ENCODE measurements around the gene PIAS1.

PIAS1 gene

GRCh38 chr15:68183616-68184315 is 129.7 kb downstream of the PIAS1 start:
- H2BK120ac ChIP-seq (ENCODE audit: low read depth, low read length), result no peak overlapping the region
- H3K36me3 ChIP-seq (ENCODE audit: control insufficient read depth in 1 of 2, insufficient read depth in 2 of 2, low read depth in 1 of 2, low read length in 2 of 2), result peaks cover 15 to 75% of the 10 kb centered on the region in 2 experiments
- no peak overlapping the region for H4K91ac ChIP-seq (ENCODE audit: low read length)
- H2AFZ ChIP-seq (ENCODE audit: low read depth, low read length), result no peak overlapping the region
- no peak overlapping the region for H3K4ac ChIP-seq (ENCODE audit: low read depth in 1 of 2, low read length in 2 of 2)
- no peaks in the 10 kb centered on the region for H3K9me3 ChIP-seq (ENCODE audit: control insufficient read depth, low read length)
- no peak overlapping the region for H3K18ac ChIP-seq (ENCODE audit: low read depth in 1 of 2, low read length in 2 of 2)
- H3K4me1 ChIP-seq (ENCODE audit: control insufficient read depth, insufficient read depth, low read depth, low read length), result no peaks in the 10 kb centered on the region
- H3K14ac ChIP-seq (ENCODE audit: low read length in 2 of 2), result no peak overlapping the region
- peak; percentile 66 for DNase-seq
- H3K4me3 ChIP-seq (ENCODE audit: insufficient read depth in 1 of 2, low read depth in 1 of 2, low read length in 2 of 2), result no peak overlapping the region
- peaks cover 3% of the 10 kb centered on the region for H3K79me1 ChIP-seq (replicated peaks; ENCODE audit: low read length, poor library complexity, severe bottlenecking)
- H2BK15ac ChIP-seq (ENCODE audit: low read depth, poor library complexity, severe bottlenecking), result no peak overlapping the region
- no peak overlapping the region for H3K4me2 ChIP-seq (ENCODE audit: low read length, poor library complexity, severe bottlenecking)
- no peak overlapping the region for H2BK5ac ChIP-seq (ENCODE audit: low read depth, low read length, poor library complexity, severe bottlenecking)
- H2AK5ac ChIP-seq (ENCODE audit: low read length, severe bottlenecking), result no peak overlapping the region
- H3K9ac ChIP-seq (ENCODE audit: low read length), result no peak overlapping the region
- H3K27me3 ChIP-seq (ENCODE audit: control insufficient read depth in 1 of 2, insufficient read depth in 1 of 2, low read length in 2 of 2), result no peaks in the 10 kb centered on the region
- H3K27ac ChIP-seq (ENCODE audit: low read length, poor library complexity, severe bottlenecking), result no peak overlapping the region
- H2BK12ac ChIP-seq (ENCODE audit: low read length in 2 of 2), result no peak overlapping the region
- no peak overlapping the region for H4K8ac ChIP-seq (ENCODE audit: low read length)
- 94% methylated on average over 2 of the region's 5 CpGs for WGBS
- no peak overlapping the region for H3K23ac ChIP-seq (ENCODE audit: low read length in 2 of 2)

GRCh38 chr15:68184616-68185480 is 130.7 kb downstream of the PIAS1 start:
- no peak overlapping the region for H2AK5ac ChIP-seq (ENCODE audit: low read length, severe bottlenecking)
- no peak overlapping the region for H3K23ac ChIP-seq (ENCODE audit: low read length in 2 of 2)
- no peak overlapping the region for H2AFZ ChIP-seq (ENCODE audit: low read depth, low read length)
- 99% methylated on average over 3 of the region's 5 CpGs for WGBS
- H2BK12ac ChIP-seq (ENCODE audit: low read length in 2 of 2), result no peak overlapping the region
- no peaks in the 10 kb centered on the region for H3K4me1 ChIP-seq (ENCODE audit: control insufficient read depth, insufficient read depth, low read depth, low read length)
- H3K4me2 ChIP-seq (ENCODE audit: low read length, poor library complexity, severe bottlenecking), result no peak overlapping the region
- no peak overlapping the region for H2BK15ac ChIP-seq (ENCODE audit: low read depth, poor library complexity, severe bottlenecking)
- H4K91ac ChIP-seq (ENCODE audit: low read length), result no peak overlapping the region
- H3K9me3 ChIP-seq (ENCODE audit: control insufficient read depth, low read length), result no peaks in the 10 kb centered on the region
- peaks cover 3% of the 10 kb centered on the region for H3K79me1 ChIP-seq (replicated peaks; ENCODE audit: low read length, poor library complexity, severe bottlenecking)
- H2BK120ac ChIP-seq (ENCODE audit: low read depth, low read length), result no peak overlapping the region
- no peak overlapping the region for H3K4ac ChIP-seq (ENCODE audit: low read depth in 1 of 2, low read length in 2 of 2)
- H3K27me3 ChIP-seq (ENCODE audit: control insufficient read depth in 1 of 2, insufficient read depth in 1 of 2, low read length in 2 of 2), result no peaks in the 10 kb centered on the region
- H2BK5ac ChIP-seq (ENCODE audit: low read depth, low read length, poor library complexity, severe bottlenecking), result no peak overlapping the region
- H3K4me3 ChIP-seq (ENCODE audit: insufficient read depth in 1 of 2, low read depth in 1 of 2, low read length in 2 of 2), result no peak overlapping the region
- DNase-seq, result no peak
- H3K14ac ChIP-seq (ENCODE audit: low read length in 2 of 2), result no peak overlapping the region
- peaks cover 15 to 79% of the 10 kb centered on the region in 2 experiments for H3K36me3 ChIP-seq (ENCODE audit: control insufficient read depth in 1 of 2, insufficient read depth in 2 of 2, low read depth in 1 of 2, low read length in 2 of 2)
- no peak overlapping the region for H3K27ac ChIP-seq (ENCODE audit: low read length, poor library complexity, severe bottlenecking)
- H4K8ac ChIP-seq (ENCODE audit: low read length), result no peak overlapping the region
- no peak overlapping the region for H3K9ac ChIP-seq (ENCODE audit: low read length)
- H3K18ac ChIP-seq (ENCODE audit: low read depth in 1 of 2, low read length in 2 of 2), result no peak overlapping the region

- Histone ChIP-seq H3K4me1 (ENCODE audit: control insufficient read depth, insufficient read depth, low read depth, low read length) (no peaks in the 10 kb centered on the region), H3K23ac (ENCODE audit: low read length in 2 of 2) (no peak overlapping the region), H3K4me3 (ENCODE audit: insufficient read depth in 1 of 2, low read depth in 1 of 2, low read length in 2 of 2) (peak overlapping the region in 1 of 2 experiments; percentile 58), H3K4ac (ENCODE audit: low read depth in 1 of 2, low read length in 2 of 2) (no peak overlapping the region), H2BK15ac (ENCODE audit: low read depth, poor library complexity, severe bottlenecking) (no peak overlapping the region), H3K14ac (ENCODE audit: low read length in 2 of 2) (no peak overlapping the region), H3K27me3 (ENCODE audit: control insufficient read depth in 1 of 2, insufficient read depth in 1 of 2, low read length in 2 of 2) (no peaks in the 10 kb centered on the region), H2AK5ac (ENCODE audit: low read length, severe bottlenecking) (no peak overlapping the region), H2BK12ac (ENCODE audit: low read length in 2 of 2) (no peak overlapping the region), H3K27ac (ENCODE audit: low read length, poor library complexity, severe bottlenecking) (no peak overlapping the region), H4K91ac (ENCODE audit: low read length) (no peak overlapping the region), H3K4me2 (ENCODE audit: low read length, poor library complexity, severe bottlenecking) (no peak overlapping the region), H3K36me3 (ENCODE audit: control insufficient read depth in 1 of 2, insufficient read depth in 2 of 2, low read depth in 1 of 2, low read length in 2 of 2) (peaks cover 12 to 79% of the 10 kb centered on the region in 2 experiments), H2BK120ac (ENCODE audit: low read depth, low read length) (no peak overlapping the region), H4K8ac (ENCODE audit: low read length) (no peak overlapping the region), H2AFZ (ENCODE audit: low read depth, low read length) (no peak overlapping the region), H3K18ac (ENCODE audit: low read depth in 1 of 2, low read length in 2 of 2) (no peak overlapping the region), H3K79me1 (replicated peaks; ENCODE audit: low read length, poor library complexity, severe bottlenecking) (peaks cover 3% of the 10 kb centered on the region), H3K9ac (ENCODE audit: low read length) (peak overlapping the region; percentile 70), H3K9me3 (ENCODE audit: control insufficient read depth, low read length) (no peaks in the 10 kb centered on the region), H2BK5ac (ENCODE audit: low read depth, low read length, poor library complexity, severe bottlenecking) (no peak overlapping the region)
- WGBS, result 94% methylated on average over 1 of the region's 5 CpGs
- DNase-seq, result no peak
Measured at GRCh38 chr15:68186671-68187397, 132.7 kb downstream of the PIAS1 start.

GRCh38 chr15:68187559-68187958 is 133.4 kb downstream of the PIAS1 start:
- Histone ChIP-seq H2BK120ac (ENCODE audit: low read depth, low read length) (no peak overlapping the region), H2BK5ac (ENCODE audit: low read depth, low read length, poor library complexity, severe bottlenecking) (no peak overlapping the region), H4K91ac (ENCODE audit: low read length) (no peak overlapping the region), H3K4me2 (ENCODE audit: low read length, poor library complexity, severe bottlenecking) (no peak overlapping the region), H3K27me3 (ENCODE audit: control insufficient read depth in 1 of 2, insufficient read depth in 1 of 2, low read length in 2 of 2) (no peaks in the 10 kb centered on the region), H3K4ac (ENCODE audit: low read depth in 1 of 2, low read length in 2 of 2) (no peak overlapping the region), H4K8ac (ENCODE audit: low read length) (no peak overlapping the region), H2AFZ (ENCODE audit: low read depth, low read length) (no peak overlapping the region), H3K4me3 (ENCODE audit: insufficient read depth in 1 of 2, low read depth in 1 of 2, low read length in 2 of 2) (peak overlapping the region in 1 of 2 experiments; percentile 58), H2BK15ac (ENCODE audit: low read depth, poor library complexity, severe bottlenecking) (no peak overlapping the region), H3K23ac (ENCODE audit: low read length in 2 of 2) (no peak overlapping the region), H3K27ac (ENCODE audit: low read length, poor library complexity, severe bottlenecking) (no peak overlapping the region), H3K14ac (ENCODE audit: low read length in 2 of 2) (no peak overlapping the region), H3K9me3 (ENCODE audit: control insufficient read depth, low read length) (no peaks in the 10 kb centered on the region), H3K36me3 (ENCODE audit: control insufficient read depth in 1 of 2, insufficient read depth in 2 of 2, low read depth in 1 of 2, low read length in 2 of 2) (peaks cover 15 to 79% of the 10 kb centered on the region in 2 experiments), H3K9ac (ENCODE audit: low read length) (peak overlapping the region; percentile 70), H3K4me1 (ENCODE audit: control insufficient read depth, insufficient read depth, low read depth, low read length) (no peaks in the 10 kb centered on the region), H2BK12ac (ENCODE audit: low read length in 2 of 2) (no peak overlapping the region), H2AK5ac (ENCODE audit: low read length, severe bottlenecking) (no peak overlapping the region), H3K18ac (ENCODE audit: low read depth in 1 of 2, low read length in 2 of 2) (no peak overlapping the region), H3K79me1 (replicated peaks; ENCODE audit: low read length, poor library complexity, severe bottlenecking) (peaks cover 6% of the 10 kb centered on the region)
- no peak for DNase-seq
- 97% methylated on average over 7 of the region's 9 CpGs for WGBS

All from mesenchymal stem cell (in vitro differentiated cells and primary cell).